ENCODE data around the gene CCM2L.

The CCM2L gene

DNA sequence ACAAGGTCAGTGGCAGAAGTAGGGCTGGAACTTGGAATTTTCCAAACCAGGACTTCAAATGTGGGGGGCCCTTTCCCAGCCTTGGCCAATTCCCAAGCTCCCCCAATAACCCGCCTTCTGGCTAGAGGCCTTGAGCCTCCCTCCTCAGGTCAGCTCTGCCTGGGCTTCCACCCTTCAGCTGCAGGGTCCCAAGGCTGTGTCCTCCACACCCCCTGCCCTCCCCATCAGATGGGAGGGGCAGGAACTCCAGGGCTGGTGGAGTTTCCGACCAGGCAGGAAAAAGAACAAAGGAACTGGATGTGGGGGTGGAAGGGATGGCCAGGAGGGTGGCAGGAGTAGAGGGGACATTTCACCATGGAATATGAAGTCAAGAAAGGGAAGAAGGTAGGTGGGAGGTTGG is at the start of gene CCM2L:
Gene CCM2L, plus strand, starts transcription at position 338 of the 400 bp plus-strand sequence. Its CDS starts 17 bp downstream, at position 355.
- no peak for DNase-seq

DNA sequence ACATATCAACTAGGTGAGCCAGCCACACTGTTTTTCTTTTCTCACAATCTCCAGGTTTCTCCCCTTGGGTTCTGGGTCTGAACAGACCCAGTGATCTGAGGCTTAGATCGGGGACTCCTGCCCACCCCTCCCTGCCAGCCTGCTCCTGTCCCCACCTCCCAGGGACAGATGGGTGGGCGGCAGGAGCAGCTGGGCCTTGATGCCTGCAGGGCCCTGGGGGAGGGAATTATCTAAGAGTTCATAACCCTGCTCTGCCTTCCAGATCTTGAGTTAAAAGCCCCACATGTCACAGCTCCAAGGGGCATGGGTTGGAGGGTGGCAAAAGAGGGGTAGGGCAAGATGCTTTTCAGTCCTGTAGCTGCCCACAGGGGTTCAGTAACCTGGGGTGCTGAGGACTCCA is 47.5 kb upstream of the CCM2L start:
- DNase-seq: no peak

DNA sequence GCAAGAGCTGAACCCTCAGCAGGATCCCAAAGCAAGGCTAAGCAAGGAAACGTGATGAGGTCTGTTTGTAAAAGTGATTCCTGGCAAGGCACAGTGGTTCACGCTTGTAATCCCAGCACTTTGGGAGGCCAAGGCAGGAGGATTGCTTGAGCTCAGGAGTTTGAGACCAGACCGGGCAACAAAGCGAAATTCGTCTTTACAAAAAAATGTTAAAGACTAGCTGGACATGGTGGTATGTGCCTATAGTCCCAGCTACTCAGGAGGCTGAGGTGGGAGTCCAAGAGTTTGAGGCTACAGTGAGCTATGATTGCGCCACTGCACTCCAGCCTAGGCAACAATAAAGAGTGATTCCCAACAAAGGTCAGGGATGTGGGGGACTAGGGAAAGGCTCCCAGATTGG is 46.3 kb upstream of the CCM2L start:
- DNase-seq: no peak

DNA sequence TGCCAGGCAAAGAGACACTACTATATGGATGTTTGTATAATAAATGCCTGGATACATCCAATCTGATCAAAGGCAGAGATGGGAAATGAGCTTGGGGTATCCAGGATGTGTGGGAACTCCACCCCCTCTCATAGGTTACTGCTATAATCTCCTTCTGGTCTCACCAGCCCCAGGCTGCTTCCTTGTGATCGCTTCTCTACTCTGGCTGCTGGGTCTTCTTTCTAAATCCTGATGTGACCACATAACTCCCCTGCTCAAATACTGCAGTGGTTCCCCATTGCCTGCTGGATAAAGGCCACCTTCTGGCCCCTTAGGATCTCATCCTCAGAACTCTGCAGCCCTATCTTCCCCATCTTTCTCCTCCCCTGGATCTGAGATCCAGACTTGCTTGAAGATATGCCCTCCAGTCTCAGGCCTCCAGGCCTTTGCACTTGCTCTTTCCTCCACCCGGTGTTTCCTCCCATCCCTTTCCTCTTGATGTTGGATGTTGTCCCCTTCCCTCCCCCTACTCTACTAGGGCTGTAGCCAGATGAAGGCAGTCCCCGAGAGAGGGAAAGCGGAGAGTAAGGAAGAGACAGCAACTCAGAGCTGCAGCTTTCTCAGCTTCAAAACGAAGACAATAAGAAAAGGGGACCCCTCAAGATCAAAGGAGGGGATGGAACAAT is 43.1 kb upstream of the CCM2L start:
- DNase-seq: no peak

DNA sequence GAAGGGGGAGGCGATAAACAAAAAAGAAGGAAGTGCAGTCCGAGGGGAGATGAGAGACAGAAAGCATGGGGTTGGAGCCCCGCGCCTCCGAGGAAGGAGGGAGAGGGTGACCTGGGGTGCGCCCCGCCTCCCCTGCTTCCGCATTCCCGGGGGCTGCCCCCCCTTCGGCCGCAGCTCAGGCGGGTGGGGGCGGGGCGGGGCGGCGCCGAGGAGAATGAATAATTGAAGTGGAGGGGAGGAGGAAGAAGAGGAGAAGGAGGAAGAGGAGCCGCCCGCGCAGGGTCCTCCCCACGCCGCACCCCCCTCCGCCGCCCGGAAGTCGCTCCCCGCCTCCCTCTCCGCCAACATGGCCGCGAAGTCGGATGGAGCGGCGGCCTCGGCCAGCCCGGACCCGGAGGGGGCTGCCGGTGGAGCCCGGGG is 42.4 kb upstream of the CCM2L start, which contains the start of gene XKR7:
Gene XKR7, plus strand, starts transcription at position 322 of the 420 bp plus-strand sequence. Its CDS starts 25 bp downstream, at position 347.
- no peak for DNase-seq

DNA sequence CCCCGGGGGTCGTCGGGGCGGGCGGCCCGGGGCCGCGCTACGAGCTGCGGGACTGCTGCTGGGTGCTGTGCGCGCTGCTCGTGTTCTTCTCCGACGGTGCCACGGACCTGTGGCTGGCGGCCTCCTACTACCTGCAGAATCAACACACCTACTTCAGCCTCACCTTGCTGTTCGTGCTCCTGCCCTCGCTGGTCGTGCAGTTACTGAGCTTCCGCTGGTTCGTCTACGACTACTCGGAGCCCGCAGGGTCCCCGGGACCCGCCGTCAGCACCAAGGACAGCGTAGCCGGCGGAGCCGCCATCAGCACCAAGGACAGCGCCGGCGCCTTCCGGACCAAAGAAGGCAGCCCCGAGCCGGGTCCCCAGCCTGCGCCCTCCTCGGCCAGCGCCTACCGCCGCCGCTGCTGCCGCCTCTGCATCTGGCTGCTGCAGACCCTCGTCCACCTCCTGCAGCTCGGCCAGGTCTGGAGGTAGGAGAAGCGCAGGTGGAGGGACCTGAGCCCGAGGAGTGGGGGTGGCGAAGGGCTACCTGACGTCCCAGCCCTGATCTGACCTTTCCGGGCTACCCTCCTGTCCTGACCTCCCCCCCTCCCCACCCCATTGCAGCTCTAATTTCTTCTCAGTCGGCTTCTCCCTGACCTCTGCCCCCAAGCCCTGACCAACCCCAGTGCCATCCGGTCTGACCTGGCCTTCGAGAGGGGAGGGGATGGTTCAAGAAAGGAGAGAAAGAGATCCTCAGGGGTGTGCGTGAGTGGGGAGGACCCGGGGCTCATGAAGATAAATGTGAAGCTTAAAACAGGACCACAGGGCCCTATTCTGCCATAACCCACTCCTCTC is 41.7 kb upstream of the CCM2L start:
- peak; percentile 92 for DNase-seq

DNA sequence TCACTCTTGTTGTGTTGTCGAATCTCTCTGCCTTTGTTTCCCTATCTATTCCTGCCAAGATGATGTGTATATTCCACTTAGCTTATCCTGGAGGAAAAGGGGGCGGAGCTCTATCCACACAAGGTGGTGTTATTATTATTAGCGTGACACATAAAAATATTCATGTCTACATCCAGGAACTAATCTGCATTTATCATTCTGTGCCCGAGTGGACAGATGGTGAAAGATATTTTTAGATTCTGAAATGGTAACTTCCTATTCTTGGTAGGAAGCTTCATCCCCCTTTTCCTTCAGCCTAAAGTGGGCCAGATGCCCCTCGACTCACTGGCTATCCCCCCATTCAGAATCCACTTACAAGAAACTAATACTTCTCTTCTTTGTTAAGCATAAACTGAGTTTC is 40.2 kb upstream of the CCM2L start:
- no peak for DNase-seq

DNA sequence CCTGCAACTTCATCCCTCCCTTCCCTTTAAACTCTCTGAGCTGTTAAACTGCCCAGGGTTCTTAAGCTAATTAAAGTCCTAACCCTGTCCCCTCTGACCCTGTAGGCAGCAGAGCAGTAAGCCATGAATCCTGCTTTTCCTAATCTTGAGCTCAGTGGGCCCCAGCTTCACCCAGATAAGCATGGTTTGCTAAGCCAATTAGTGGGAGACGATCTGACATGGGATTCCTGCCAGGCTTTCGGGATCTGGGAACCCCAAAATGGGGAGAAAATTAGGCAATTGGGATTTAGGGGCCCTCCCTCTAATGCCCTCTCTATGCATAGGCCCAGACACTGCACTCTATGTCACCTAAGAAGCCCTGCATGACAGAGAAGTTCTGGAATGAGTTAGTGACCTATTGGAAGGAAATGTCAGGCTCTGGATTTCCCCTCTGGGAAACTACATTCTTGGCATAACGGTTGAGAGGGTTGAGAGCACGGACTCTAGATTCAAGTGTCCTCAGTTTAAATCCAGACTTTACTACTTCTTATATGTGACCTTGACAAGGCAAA is 37.7 kb upstream of the CCM2L start:
- no peak for DNase-seq

- no peak for DNase-seq
These were observed 35.9 kb upstream of the CCM2L start for GRCh38 chr20:31974296-31974695.

DNA sequence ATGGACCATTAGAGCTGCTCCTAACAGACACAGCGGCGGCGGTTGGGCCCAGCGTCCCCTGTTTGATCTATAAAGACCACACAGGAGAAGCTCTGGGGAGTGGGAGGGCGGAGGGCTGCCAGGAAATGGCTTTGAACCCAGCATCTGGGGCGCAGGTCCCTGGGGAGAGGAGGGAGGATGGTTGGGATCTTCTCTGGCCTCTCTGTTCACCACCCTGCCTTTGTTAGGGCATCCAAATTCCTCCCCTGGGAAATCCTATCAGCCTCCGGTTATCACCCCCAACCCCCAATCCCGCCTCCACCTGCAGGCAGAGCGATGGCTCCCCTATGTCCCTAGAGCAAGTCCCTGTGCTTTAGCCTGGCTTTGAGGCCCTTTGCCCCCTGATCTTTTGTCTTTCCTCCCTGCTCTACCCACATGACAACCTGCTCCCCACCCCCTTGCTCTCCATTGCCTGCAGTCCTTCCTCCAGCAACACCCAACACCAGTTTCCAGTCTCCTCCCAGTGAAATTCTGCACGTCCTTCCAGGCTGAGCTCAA is 35.2 kb upstream of the CCM2L start:
- no peak for DNase-seq

DNA sequence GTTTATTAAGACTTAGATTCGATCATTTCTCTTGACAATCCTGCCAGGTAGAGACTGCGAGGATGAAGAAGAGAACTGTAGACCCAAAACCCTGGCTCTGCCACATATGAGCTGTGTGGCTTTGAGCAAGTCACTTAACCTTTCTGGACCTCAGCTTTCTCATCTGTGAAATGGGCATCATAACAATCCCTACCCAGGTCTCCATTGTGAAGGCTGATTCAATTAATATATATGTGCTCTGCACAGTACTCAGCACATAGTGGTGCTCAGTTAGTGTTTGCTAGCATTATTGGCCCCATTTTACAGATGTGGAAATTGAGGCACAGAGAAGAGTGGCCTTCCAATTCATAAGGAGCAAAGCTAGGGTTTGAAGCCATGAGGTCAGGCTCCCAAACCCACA is 34.4 kb upstream of the CCM2L start:
- no peak for DNase-seq

- DNase-seq: no peak
These were observed 33.2 kb upstream of the CCM2L start for GRCh38 chr20:31977080-31977479.

DNA sequence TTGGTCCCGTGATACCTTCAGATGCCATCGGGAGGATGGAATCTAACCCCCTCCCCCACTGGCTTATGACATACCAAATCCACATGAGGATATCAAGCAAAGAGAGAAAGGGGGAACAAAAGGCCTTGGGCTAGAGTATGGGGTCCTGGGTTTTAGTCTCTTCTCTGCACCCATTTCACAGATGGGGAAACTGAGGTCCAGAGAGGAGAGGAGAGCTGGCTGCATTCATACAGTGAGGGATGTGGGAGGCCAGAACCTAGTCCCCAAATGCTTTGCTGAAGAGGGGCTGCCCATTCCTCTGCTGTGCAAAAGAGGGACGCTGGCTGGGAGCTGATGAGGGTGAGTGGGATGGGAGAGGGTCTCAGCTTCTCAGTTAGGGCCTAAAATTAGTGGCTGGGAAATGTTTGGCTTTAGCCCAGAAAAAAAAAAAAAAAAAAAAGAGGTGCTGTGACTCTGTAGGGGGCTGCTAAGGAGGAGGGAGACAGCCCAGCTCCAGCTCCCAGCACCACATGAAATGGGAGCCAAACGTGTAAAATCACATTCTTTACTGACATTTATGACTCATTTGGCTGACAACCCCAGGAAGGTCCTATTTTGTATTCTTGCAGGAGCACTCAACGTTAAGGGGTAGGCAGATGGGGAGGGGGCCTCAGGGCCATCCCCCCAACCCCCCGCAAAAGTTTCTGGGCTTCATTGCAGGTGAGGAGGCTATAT is 30.4 kb upstream of the CCM2L start:
- no peak for DNase-seq

DNA sequence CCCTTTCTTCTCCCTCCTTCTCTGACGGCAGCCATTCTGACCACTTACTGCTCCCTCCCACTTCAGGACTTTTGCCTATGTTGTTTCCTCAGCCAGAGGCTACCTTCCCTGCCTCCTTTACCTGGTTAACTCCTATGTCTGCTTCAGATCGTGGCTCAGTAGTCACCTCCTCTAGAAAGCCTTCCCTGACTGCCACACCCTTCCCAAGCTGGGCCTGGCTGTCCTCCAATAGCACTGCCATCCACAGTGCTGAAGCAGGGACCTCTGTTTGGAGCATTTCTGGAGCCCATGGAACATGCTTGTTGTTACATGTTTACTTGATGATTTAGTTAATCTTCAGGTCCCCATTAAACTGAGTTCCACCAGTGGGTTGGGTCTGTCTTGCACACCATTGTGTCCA is 28.5 kb upstream of the CCM2L start:
- no peak for DNase-seq

- no peak for DNase-seq
These were observed 25.2 kb upstream of the CCM2L start for GRCh38 chr20:31984981-31985471.

DNA sequence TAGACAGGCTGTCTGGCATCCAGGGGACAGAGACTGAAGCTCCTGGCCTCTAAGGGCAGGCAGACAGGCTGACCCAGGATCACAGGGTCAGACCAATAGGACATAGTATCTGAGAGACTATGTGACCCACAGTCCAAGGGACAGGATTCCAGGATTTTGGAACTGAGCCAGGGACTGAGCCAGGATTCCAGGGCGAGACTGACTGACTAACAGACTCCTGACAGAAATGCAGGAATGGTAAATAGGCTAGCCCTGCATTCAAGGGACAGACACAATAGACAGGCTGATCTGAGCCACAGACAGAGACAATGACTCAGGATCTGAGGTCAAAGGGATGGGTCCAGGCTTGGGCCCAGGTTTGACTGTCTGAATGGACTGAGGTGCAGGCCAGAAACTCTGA is 22.5 kb upstream of the CCM2L start:
- DNase-seq: no peak

- no peak for DNase-seq
These were observed 21.7 kb upstream of the CCM2L start for GRCh38 chr20:31988430-31989015.

DNA sequence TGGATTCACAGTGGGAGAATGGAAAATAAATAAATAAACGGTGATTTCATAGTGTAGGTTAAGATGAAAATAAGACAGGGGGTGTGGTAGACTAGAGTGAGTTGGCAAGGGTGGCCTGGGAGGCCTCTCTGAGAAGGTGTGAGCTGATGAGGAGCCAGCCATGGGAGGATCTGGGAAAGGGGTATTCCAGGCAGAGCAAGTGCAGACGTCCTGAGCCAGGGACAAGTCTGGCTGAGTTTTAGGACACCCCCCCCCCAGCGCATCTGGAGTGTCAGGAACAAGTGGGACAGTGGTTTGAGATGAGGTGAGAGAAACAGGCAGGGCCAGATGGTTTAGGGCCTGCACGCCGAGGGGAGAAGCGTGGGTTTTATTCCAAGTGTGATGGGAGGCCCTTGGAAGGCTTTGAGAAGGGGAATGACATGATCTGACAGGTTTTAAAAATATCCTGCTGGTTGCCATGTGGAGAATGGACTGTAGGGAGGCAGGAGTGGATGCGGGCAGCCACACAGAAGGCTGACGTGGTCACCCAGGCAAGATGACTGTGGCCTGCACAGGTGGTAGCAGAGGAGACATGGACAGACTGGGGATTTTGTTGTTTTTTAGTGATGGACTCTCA is 21.1 kb upstream of the CCM2L start:
- no peak for DNase-seq

DNA sequence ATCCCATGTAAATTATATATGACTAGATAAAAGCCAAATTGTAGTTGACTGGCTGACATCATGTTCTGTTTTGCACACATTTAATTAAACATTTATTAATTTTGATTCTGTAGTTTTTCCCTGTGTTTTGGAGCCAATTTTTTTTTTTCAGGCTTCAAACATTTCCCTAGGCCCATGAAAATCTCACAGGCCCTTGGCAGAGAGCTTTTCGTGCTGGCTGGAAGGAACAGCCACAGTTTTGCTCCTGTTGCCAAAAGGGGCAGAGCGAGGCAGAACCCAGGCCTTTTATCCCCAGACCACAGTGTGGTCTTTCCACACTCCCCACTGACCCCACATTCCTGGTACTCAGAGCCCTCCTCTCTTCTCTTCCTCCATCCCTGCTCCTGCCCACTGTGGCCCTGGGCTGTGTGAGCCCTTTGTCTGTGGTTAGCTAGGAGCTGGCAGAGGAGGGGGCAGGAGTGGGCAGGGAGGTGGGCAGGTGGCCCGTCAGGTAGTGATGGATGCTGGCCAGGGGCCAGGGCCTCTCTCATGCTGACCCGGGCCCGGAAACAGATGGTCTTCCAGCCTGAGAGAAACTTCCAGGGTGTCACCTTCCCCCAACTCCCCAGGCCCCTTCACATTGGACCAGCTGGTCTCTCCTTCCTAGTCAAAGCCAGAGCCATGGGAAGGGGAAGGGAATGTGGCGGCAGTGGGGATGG is 19.4 kb upstream of the CCM2L start:
- DNase-seq: no peak

DNA sequence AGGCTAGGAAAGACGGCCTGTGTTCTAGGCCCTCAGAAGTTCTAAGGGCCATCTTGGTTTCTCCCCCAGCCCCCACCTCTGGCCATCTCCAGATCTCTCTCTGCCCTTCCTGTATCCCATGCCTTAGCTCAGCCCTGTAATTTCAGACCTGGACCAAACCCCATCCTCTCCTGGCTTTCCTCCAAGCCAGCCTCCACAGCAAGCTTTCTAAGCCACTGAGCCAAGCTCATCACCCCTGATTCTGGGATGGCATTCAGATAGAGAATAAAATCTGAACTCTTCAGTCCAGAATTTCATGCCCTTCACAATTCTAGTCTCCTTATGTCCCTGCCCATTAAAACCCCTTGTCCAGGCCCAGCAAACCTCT is 18.9 kb upstream of the CCM2L start:
- DNase-seq: no peak

DNA sequence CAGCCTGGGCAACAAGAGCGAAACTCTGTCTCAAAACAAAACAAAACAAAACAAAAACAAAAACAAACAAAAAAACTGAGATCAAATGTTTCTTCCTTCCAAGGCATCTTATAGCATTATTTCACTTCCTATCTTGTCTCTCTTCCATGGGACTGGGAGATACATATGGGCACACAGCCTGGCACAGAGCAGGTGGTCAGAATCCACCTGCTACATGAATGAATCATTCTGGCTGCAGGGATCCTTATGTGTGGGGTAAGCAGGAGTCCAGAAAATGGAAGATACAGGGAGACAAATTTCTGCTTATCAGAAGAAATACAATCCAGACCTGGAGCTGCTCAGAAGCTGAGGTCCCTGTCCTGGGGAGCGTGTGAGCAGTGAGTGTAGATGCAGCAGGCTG is 18.2 kb upstream of the CCM2L start:
- DNase-seq: no peak

GRCh38 chr20:31996996-31997395 is 13.2 kb upstream of the CCM2L start:
- no peak for DNase-seq

Data from activated effector memory CD4-positive, alpha-beta T cell treated with anti-CD3 and anti-CD28 coated beads, Interleukin-2, amount 50 U/mL, for 16 hours (primary cell).